ENCODE results near the gene CALCB. TPM values are rescaled to one million over a fixed set of nuclear protein-coding genes. Genes with fewer than 3 reads are reported as not detected.

CALCB gene
- under 1 TPM; 0.30 to 0.39 TPM for total RNA-seq
- polyA plus RNA-seq (2013, experiment 1 of 2) = 0.16 TPM
- 0.23 TPM for polyA plus RNA-seq (2013, experiment 2 of 2)
- total RNA-seq = 0.11 to 6.3 (median 0.97) reads per million in 172 experiments

DNA sequence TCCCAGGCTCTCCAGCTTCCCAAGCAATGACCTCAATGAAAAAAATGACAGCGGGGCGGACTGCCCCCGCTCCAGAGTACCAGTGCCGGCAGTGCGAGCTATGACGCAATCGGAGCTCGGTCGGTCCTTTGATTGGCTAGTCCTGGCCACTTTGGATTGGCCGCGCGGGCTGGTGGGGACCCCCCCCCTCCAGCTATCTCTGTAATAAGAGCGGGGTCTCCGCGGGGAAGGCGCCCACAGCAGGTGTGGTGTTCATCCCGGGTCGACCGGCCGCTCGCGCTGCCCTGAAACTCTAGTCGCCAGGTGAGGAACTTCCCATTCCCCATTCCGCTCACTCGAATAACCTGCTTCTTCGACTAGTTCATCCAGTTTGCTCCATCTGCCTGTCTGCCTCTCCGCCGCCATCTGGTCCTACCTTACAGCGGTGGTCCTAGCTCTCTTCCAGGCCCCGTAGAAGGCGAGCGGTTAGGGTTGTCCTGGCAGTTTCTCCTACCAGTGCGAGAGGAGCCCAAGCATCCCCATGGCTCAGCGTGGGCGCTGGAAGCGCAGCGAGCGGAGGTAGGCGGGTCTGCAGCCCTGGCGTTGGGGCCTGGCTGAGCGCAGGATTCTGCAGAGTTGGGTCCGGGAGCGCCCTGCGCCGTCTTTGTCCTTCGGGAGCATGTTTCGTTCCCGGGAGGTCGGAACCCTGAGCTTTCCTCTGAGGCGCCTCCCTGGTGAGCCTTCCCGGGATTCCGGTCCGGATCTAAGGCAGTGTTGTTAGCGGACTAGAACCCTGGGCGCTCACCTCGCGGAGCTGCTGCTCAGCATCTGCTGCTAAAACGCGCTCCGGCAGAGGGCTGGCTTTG, at the start of gene CALCB:
CALCB (plus strand) TSS at position 233 of the 845 bp plus-strand sequence. CDS start 1,126 bp downstream, outside the sequence.
- ChIA-PET POLR2A (interaction anchor here (1.6 to 2.5 kb wide), 2 partner anchors 166 to 554 kb away, joined by 4 to 14 read pairs; partner anchors contain the start of gene PSMA1), CTCF (interaction anchor here (1.0 to 2.4 kb wide), 4 partner anchors 99 to 618 kb away, joined by 3 to 25 read pairs (median 7); no protein-coding TSS in a partner anchor)
- TF ChIP-seq, protein P1, sequence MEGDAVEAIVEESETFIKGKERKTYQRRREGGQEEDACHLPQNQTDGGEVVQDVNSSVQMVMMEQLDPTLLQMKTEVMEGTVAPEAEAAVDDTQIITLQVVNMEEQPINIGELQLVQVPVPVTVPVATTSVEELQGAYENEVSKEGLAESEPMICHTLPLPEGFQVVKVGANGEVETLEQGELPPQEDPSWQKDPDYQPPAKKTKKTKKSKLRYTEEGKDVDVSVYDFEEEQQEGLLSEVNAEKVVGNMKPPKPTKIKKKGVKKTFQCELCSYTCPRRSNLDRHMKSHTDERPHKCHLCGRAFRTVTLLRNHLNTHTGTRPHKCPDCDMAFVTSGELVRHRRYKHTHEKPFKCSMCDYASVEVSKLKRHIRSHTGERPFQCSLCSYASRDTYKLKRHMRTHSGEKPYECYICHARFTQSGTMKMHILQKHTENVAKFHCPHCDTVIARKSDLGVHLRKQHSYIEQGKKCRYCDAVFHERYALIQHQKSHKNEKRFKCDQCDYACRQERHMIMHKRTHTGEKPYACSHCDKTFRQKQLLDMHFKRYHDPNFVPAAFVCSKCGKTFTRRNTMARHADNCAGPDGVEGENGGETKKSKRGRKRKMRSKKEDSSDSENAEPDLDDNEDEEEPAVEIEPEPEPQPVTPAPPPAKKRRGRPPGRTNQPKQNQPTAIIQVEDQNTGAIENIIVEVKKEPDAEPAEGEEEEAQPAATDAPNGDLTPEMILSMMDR (IDR thresholded peaks at IDR 0.05) = no peak
- Mint-ChIP-seq H3K4me3 (peak within 1 kb of the TSS; percentile 88), H3K27me3 (peaks cover 39% of the 10 kb centered on the region), H3K9me3 (no peaks in the 10 kb centered on the region), H3K4me1 (ENCODE audit: low read depth) (peaks cover 18% of the 10 kb centered on the region), H3K36me3 (ENCODE audit: low read depth) (no peaks in the 10 kb centered on the region), H3K27ac (no peak within 1 kb of the TSS)
- DNase-seq (peak in 4 of 14 experiments; percentile 21 to 37 (median 30)), ATAC-seq (ENCODE audit: poor library complexity) (no peak)
- H3K4me1 ChIP-seq (ENCODE audit: insufficient read depth, low read length) = peaks cover 25% of the 10 kb centered on the region
- H3K36me3 ChIP-seq (ENCODE audit: insufficient read depth, low read length) = no peaks in the 10 kb centered on the region
- no peak within 1 kb of the TSS for H3K27ac ChIP-seq (ENCODE audit: low read depth in 1 of 2, low read length in 2 of 2)
- peaks cover 4 to 7% of the 10 kb centered on the region in 2 experiments for H3K9me3 ChIP-seq (ENCODE audit: control insufficient read depth in 1 of 2, insufficient read depth in 1 of 2, low read length in 2 of 2)
- intact Hi-C loops (cut with DNase I, micrococcal nuclease) = loop anchor here (1.0 to 10.0 kb wide), 3 partner anchors 101 to 539 kb away; partner anchors contain the start of gene CALCA (in 1 of the 2)
- H3K4me3 ChIP-seq (ENCODE audit: low read length) = peak within 1 kb of the TSS; percentile 50
- H3K27me3 ChIP-seq (ENCODE audit: control insufficient read depth in 1 of 2, insufficient read depth in 2 of 2, low read length in 2 of 2) = peaks cover 22 to 23% of the 10 kb centered on the region in 2 experiments

DNA sequence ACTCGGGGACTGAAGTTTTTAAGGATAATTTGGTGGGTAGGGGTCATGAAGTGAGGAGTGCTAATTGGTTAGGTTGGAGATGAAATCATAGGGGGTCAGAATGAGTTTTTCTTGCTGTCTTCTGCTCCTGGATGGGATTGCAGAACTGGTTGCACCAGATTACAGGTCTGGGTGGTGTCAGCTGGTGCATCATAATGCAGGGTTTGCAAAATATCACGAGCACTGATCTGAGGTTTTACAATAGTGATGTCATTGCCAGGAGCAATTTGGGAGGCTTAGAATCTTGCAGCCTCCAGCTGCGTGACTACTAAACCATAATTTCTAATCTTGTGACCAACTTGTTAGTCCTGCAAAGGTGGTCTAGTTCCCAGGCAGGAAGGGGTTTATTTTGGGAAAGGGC, 46.4 kb upstream of the CALCB start:
- no peak for ATAC-seq (ENCODE audit: poor library complexity)
- peaks cover 6 to 7% of the 10 kb centered on the region in 2 experiments for H3K27me3 ChIP-seq (ENCODE audit: control insufficient read depth in 1 of 2, insufficient read depth in 2 of 2, low read length in 2 of 2)
- H3K4me3 ChIP-seq (ENCODE audit: low read length) = no peak overlapping the region
- no peak overlapping the region for H3K27ac ChIP-seq (ENCODE audit: low read depth in 1 of 2, low read length in 2 of 2)
- H3K4me1 ChIP-seq (ENCODE audit: insufficient read depth, low read length) = no peaks in the 10 kb centered on the region
- ChIA-PET POLR2A (no interaction called here), CTCF (no interaction called here)
- no peaks in the 10 kb centered on the region for H3K4me1 Mint-ChIP-seq (ENCODE audit: low read depth)
- no peaks in the 10 kb centered on the region for H3K9me3 ChIP-seq (ENCODE audit: control insufficient read depth in 1 of 2, insufficient read depth in 1 of 2, low read length in 2 of 2)
- H3K4me3 Mint-ChIP-seq = no peak overlapping the region
- H3K36me3 Mint-ChIP-seq (ENCODE audit: low read depth) = no peaks in the 10 kb centered on the region
- TF ChIP-seq, protein P1 (IDR thresholded peaks at IDR 0.05) = no peak
- intact Hi-C loops (cut with DNase I, micrococcal nuclease) = no loop called here
- H3K36me3 ChIP-seq (ENCODE audit: insufficient read depth, low read length) = no peaks in the 10 kb centered on the region
- no peak overlapping the region for H3K27ac Mint-ChIP-seq
- no peak for DNase-seq
- peaks cover 36% of the 10 kb centered on the region for H3K27me3 Mint-ChIP-seq
- no peaks in the 10 kb centered on the region for H3K9me3 Mint-ChIP-seq

GRCh38 chr11:15027956-15028355, 45.4 kb upstream of the CALCB start:
- Histone ChIP-seq H3K27ac (ENCODE audit: low read depth in 1 of 2, low read length in 2 of 2) (no peak overlapping the region), H3K36me3 (ENCODE audit: insufficient read depth, low read length) (no peaks in the 10 kb centered on the region), H3K9me3 (ENCODE audit: control insufficient read depth in 1 of 2, insufficient read depth in 1 of 2, low read length in 2 of 2) (no peaks in the 10 kb centered on the region), H3K27me3 (ENCODE audit: control insufficient read depth in 1 of 2, insufficient read depth in 2 of 2, low read length in 2 of 2) (peaks cover 6 to 7% of the 10 kb centered on the region in 2 experiments), H3K4me3 (ENCODE audit: low read length) (no peak overlapping the region), H3K4me1 (ENCODE audit: insufficient read depth, low read length) (no peaks in the 10 kb centered on the region)
- POLR2A ChIA-PET = no interaction called here
- TF ChIP-seq, protein P1 (IDR thresholded peaks at IDR 0.05) = no peak
- H3K27ac Mint-ChIP-seq = no peak overlapping the region
- ATAC-seq (ENCODE audit: poor library complexity) = no peak
- H3K36me3 Mint-ChIP-seq (ENCODE audit: low read depth) = no peaks in the 10 kb centered on the region
- no peaks in the 10 kb centered on the region for H3K4me1 Mint-ChIP-seq (ENCODE audit: low read depth)
- H3K9me3 Mint-ChIP-seq = no peaks in the 10 kb centered on the region
- H3K27me3 Mint-ChIP-seq = peaks cover 34% of the 10 kb centered on the region
- H3K4me3 Mint-ChIP-seq = no peak overlapping the region
- intact Hi-C loops (cut with DNase I, micrococcal nuclease) = no loop called here
- DNase-seq = no peak
- CTCF ChIA-PET = no interaction called here

All from CD4-positive, alpha-beta T cell (primary cell).